Astrocyte (in vitro differentiated cells and primary cell): ENCODE results near the gene GLA. TPM values are rescaled to one million over a fixed set of nuclear protein-coding genes. Genes with fewer than 3 reads are reported as not detected.

ENCODE experiments used
- DNase-seq: peaks from one replicate; pipeline ENCODE4 v3.0.0-alpha.2; 2010; ENCODE audit warnings: low read depth
- FAIRE-seq: peaks from 2 replicates; lab custom pipeline; 2011; peaks lifted over from hg19 to GRCh38; lab: Jason Lieb, UNC
- H2AFZ ChIP-seq: 2 replicates; pipeline ENCODE4 v1.6.0; 2012; ENCODE audit warnings: low read depth, low read length, inconsistent platforms
- H3K27ac ChIP-seq: 2 replicates; pipeline ENCODE4 v1.5.1; 2011; ENCODE audit warnings: low read depth, low read length, inconsistent platforms
- H3K27me3 ChIP-seq: 2 replicates; pipeline ENCODE4 v1.6.0; 2011; ENCODE audit warnings: low read length, inconsistent platforms; ENCODE audit not compliant: insufficient read depth
- H3K36me3 ChIP-seq: 2 replicates; pipeline ENCODE4 v1.5.1; 2011; ENCODE audit warnings: low read length, inconsistent platforms; ENCODE audit not compliant: insufficient read depth
- H3K4me1 ChIP-seq: 2 replicates; pipeline ENCODE4 v1.5.1; 2011; ENCODE audit warnings: low read length, inconsistent platforms; ENCODE audit not compliant: insufficient read depth
- H3K4me2 ChIP-seq: 2 replicates; pipeline ENCODE4 v1.6.0; 2012; ENCODE audit warnings: low read length, inconsistent platforms
- H3K4me3 ChIP-seq: 2 replicates; pipeline ENCODE4 v1.5.1; 2011; ENCODE audit warnings: low read depth, mild to moderate bottlenecking, low read length, inconsistent platforms; ENCODE audit not compliant: insufficient read depth
- H3K79me2 ChIP-seq: 2 replicates; pipeline ENCODE4 v1.6.0; 2012; ENCODE audit warnings: mild to moderate bottlenecking, low read length, inconsistent platforms; ENCODE audit not compliant: insufficient read depth
- H3K9ac ChIP-seq: 2 replicates; pipeline ENCODE4 v1.6.0; 2012; ENCODE audit warnings: mild to moderate bottlenecking, low read length, inconsistent platforms
- H3K9me3 ChIP-seq: 2 replicates; pipeline ENCODE4 v1.5.1; 2012; ENCODE audit warnings: low read depth, mild to moderate bottlenecking, low read length, inconsistent platforms; ENCODE audit not compliant: insufficient read depth
- H4K20me1 ChIP-seq: 2 replicates; pipeline ENCODE4 v1.6.0; 2012; ENCODE audit warnings: low read length, inconsistent platforms; ENCODE audit not compliant: insufficient read depth
- H3K27ac Mint-ChIP-seq: one replicate; pipeline ENCODE4 v1.8.0; 2021; ENCODE audit warnings: mild to moderate bottlenecking, mixed read lengths; ENCODE audit not compliant: unreplicated experiment
- H3K27me3 Mint-ChIP-seq: one replicate; pipeline ENCODE4 v1.8.0; 2021; ENCODE audit warnings: low read depth, mixed read lengths; ENCODE audit not compliant: unreplicated experiment
- H3K36me3 Mint-ChIP-seq: one replicate; pipeline ENCODE4 v1.8.0; 2021; ENCODE audit warnings: low read depth, mixed read lengths; ENCODE audit not compliant: unreplicated experiment
- H3K4me1 Mint-ChIP-seq: one replicate; pipeline ENCODE4 v1.8.0; 2021; ENCODE audit warnings: low read depth, mixed read lengths; ENCODE audit not compliant: unreplicated experiment
- H3K4me3 Mint-ChIP-seq: one replicate; pipeline ENCODE4 v1.8.0; 2021; ENCODE audit warnings: mild to moderate bottlenecking, moderate library complexity, mixed read lengths; ENCODE audit not compliant: unreplicated experiment
- H3K9me3 Mint-ChIP-seq: one replicate; pipeline ENCODE4 v1.8.0; 2021; ENCODE audit warnings: mild to moderate bottlenecking, mixed read lengths; ENCODE audit not compliant: unreplicated experiment
- EZH2 ChIP-seq: IDR thresholded peaks from 2 replicates; pipeline ENCODE4 v1.6.1; 2012; ENCODE audit warnings: mild to moderate bottlenecking, low read length, inconsistent platforms; ENCODE audit not compliant: insufficient read depth
- total RNA-seq: library from RNA; stranded (reverse); gene quantifications from 2 replicates; pipeline ENCODE4 v1.2.1, GENCODE V29; 2021
- TF ChIP-seq, protein P1 (sequence below): IDR thresholded peaks from 2 replicates; pipeline ENCODE4 v1.5.1; 2011; ENCODE audit warnings: low read depth, mild to moderate bottlenecking, inconsistent platforms, low read length, moderate library complexity; ENCODE audit not compliant: insufficient read depth

Gene GLA
- total RNA-seq, 1 donor from 2014 or later = 51.9 TPM

DNA sequence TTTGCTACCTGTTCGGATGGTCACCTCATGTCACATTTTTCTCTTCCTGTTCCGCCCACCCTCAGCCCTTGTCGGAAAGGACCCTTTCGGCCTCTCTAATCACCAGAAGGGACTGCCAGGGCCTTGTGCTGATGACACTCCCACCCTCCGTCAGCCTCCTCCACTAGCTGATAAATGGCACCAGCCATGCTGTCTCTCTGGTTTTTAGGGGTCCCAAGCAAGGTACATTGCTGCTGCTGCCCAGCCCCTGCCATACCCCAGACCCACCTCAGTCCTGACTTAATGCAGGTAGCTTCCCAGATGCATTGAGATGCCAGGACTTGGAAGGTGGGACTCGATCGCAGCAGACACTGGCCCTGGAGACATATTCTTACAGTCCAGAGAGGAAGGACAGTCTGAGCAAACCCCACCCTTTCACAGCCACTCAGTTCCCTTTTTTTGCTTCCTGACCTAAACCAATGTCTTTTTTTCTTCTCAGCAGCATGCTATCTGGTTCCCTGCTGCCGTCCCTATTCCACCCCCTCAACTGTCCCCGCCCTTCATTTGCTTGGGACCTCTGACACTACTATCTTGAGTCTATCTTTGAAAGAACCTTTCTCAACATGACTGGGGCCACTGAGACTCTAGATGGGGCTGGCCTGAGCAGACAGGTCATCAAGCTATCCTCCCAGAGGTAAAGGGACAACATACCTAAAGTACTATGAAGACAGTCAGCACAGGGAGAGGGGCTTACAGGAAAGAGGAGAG, 21.8 kb downstream of the GLA start, which contains the start of gene BTK:
TSS of gene BTK (minus strand) at position 397 of the 747 bp plus-strand sequence. CDS start 10,907 bp downstream, outside the sequence.
- FAIRE-seq (no peak), DNase-seq (no peak)
- no peak within 1 kb of the TSS for H3K9ac ChIP-seq
- Mint-ChIP-seq H3K4me3 (no peak within 1 kb of the TSS), H3K4me1 (no peaks in the 10 kb centered on the region), H3K9me3 (no peaks in the 10 kb centered on the region), H3K27me3 (peaks cover 2% of the 10 kb centered on the region), H3K36me3 (no peaks in the 10 kb centered on the region), H3K27ac (no peak within 1 kb of the TSS)
- H4K20me1 ChIP-seq = no peaks in the 10 kb centered on the region
- H3K27me3 ChIP-seq = no peaks in the 10 kb centered on the region
- H3K79me2 ChIP-seq = peaks cover 1% of the 10 kb centered on the region
- no peaks in the 10 kb centered on the region for H3K9me3 ChIP-seq
- no peak within 1 kb of the TSS for H3K4me3 ChIP-seq
- H2AFZ ChIP-seq = no peak within 1 kb of the TSS
- no peaks in the 10 kb centered on the region for H3K4me1 ChIP-seq
- no peak within 1 kb of the TSS for H3K27ac ChIP-seq
- no peaks in the 10 kb centered on the region for H3K36me3 ChIP-seq
- TF ChIP-seq EZH2 = no peak
- TF ChIP-seq, protein P1, sequence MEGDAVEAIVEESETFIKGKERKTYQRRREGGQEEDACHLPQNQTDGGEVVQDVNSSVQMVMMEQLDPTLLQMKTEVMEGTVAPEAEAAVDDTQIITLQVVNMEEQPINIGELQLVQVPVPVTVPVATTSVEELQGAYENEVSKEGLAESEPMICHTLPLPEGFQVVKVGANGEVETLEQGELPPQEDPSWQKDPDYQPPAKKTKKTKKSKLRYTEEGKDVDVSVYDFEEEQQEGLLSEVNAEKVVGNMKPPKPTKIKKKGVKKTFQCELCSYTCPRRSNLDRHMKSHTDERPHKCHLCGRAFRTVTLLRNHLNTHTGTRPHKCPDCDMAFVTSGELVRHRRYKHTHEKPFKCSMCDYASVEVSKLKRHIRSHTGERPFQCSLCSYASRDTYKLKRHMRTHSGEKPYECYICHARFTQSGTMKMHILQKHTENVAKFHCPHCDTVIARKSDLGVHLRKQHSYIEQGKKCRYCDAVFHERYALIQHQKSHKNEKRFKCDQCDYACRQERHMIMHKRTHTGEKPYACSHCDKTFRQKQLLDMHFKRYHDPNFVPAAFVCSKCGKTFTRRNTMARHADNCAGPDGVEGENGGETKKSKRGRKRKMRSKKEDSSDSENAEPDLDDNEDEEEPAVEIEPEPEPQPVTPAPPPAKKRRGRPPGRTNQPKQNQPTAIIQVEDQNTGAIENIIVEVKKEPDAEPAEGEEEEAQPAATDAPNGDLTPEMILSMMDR = no peak
- no peak within 1 kb of the TSS for H3K4me2 ChIP-seq

DNA sequence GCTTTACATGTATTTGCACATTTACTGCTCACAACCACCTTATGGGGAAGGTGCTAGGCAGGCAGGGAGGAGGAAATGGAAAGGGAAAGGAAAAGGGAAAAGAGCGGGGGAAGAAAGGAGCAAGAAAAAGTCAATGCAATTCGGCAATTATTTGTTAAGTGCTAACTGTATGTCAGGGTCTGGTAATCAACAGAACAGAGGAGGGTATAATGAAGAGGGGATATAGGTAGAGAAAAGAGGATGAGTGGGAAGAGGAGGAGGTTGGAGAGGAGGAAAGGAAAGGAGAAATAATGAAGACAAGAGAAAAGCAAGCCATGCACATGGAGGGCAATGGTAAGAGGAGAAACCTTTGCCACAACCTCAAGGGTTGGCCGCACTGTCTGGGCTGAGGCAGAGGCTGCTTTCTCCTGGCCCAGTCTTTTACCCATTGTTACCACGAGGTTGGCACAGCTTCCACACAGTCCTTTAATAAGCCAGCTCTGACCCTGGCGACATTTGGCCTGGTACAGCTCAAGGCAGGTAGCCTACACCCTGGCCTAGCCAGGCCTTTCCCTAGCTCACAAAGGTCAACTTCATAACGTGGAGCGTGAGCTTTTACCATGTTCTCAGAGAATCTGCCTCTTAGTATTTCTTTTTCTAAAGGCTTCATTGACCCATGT, 22.6 kb downstream of the GLA start:
- peaks cover 2% of the 10 kb centered on the region for H3K27me3 Mint-ChIP-seq
- Histone ChIP-seq H3K27ac (no peak overlapping the region), H4K20me1 (no peaks in the 10 kb centered on the region), H2AFZ (no peak overlapping the region), H3K4me3 (no peak overlapping the region), H3K4me2 (no peak overlapping the region), H3K9ac (no peak overlapping the region), H3K27me3 (no peaks in the 10 kb centered on the region), H3K79me2 (no peaks in the 10 kb centered on the region), H3K4me1 (no peaks in the 10 kb centered on the region), H3K36me3 (no peaks in the 10 kb centered on the region), H3K9me3 (no peaks in the 10 kb centered on the region)
- H3K27ac Mint-ChIP-seq = no peak overlapping the region
- no peaks in the 10 kb centered on the region for H3K36me3 Mint-ChIP-seq
- TF ChIP-seq, protein P1 = no peak
- TF ChIP-seq EZH2 = no peak
- no peak for FAIRE-seq
- H3K4me1 Mint-ChIP-seq = no peaks in the 10 kb centered on the region
- H3K9me3 Mint-ChIP-seq = no peaks in the 10 kb centered on the region
- DNase-seq = no peak
- H3K4me3 Mint-ChIP-seq = no peak overlapping the region
